Keratinocyte (primary cell): ENCODE results near the gene DENND5B.

Experiments used
- CTCF ChIP-seq, 3 experiments: IDR thresholded peaks in 1 of 3; conservative IDR thresholded peaks in 1 of 3; optimal IDR thresholded peaks in 1 of 3; 2 replicates in 2 of 3; 3 replicates in 1 of 3; pipeline versions ENCODE3 to v1.5.1; 2011; ENCODE audit warnings: low read length in 3 of 3, mild to moderate bottlenecking in 3 of 3, moderate library complexity in 2 of 3, control low read depth in 1 of 3, inconsistent platforms in 1 of 3; ENCODE audit not compliant: insufficient read depth in 2 of 3; ENCODE audit errors: extremely low read depth in 1 of 3
- EZH2 ChIP-seq: IDR thresholded peaks from one replicate; pipeline ENCODE4 v1.6.1; 2012; ENCODE audit warnings: inconsistent platforms, mild to moderate bottlenecking, low read length, moderate library complexity

GRCh38 chr12:31444736-31445135, 146.2 kb downstream of the DENND5B start:
- TF ChIP-seq CTCF (optimal IDR thresholded peaks at IDR 0.05 in 1 of 3, IDR thresholded peaks at IDR 0.05 in 1 of 3, conservative IDR thresholded peaks at IDR 0.05 in 1 of 3; ENCODE audit: extremely low read depth in 1 of 3, insufficient read depth in 2 of 3, low read length in 3 of 3) (no peak), EZH2 (no peak)
